Kasumi-1 (cell line): ENCODE measurements around the gene AMOT.
A peak's percentile ranks its signal among the peaks of the same experiment; 100 is the strongest.

Experiments
- DNase-seq, 2 experiments: peaks; one replicate each; lab custom pipeline; 2025; lab: John Stamatoyannopoulos, UW

AMOT gene

GRCh38 chrX:112799425-112799824, 41.2 kb downstream of the AMOT start:
- DNase-seq = no peak

- no peak for DNase-seq
Observed at GRCh38 chrX:112798736-112799135, 41.9 kb downstream of the AMOT start.

GRCh38 chrX:112789931-112790330, 50.7 kb downstream of the AMOT start:
- no peak for DNase-seq

- DNase-seq = peak; percentile 0 to 1
Observed at GRCh38 chrX:112786076-112786475, 54.6 kb downstream of the AMOT start.

GRCh38 chrX:112785344-112785743, 55.3 kb downstream of the AMOT start:
- no peak for DNase-seq

- no peak for DNase-seq
Observed at GRCh38 chrX:112784692-112785091, 55.9 kb downstream of the AMOT start.

- no peak for DNase-seq
Observed at GRCh38 chrX:112779139-112779538, 61.5 kb downstream of the AMOT start.

GRCh38 chrX:112774651-112775293, 65.9 kb downstream of the AMOT start:
- no peak for DNase-seq

- no peak for DNase-seq
Observed at GRCh38 chrX:112774142-112774541, 66.5 kb downstream of the AMOT start.

- no peak for DNase-seq
Observed at GRCh38 chrX:112769034-112769433, 71.6 kb downstream of the AMOT start.

GRCh38 chrX:112768563-112768962, 72.1 kb downstream of the AMOT start:
- no peak for DNase-seq

- DNase-seq = no peak
Observed at GRCh38 chrX:112766774-112767173, 73.9 kb downstream of the AMOT start.

GRCh38 chrX:112761242-112762207, 79.1 kb downstream of the AMOT start:
- no peak for DNase-seq

GRCh38 chrX:112760697-112761096, 79.9 kb downstream of the AMOT start:
- no peak for DNase-seq

- DNase-seq = no peak
Observed at GRCh38 chrX:112759966-112760365, 80.7 kb downstream of the AMOT start.

GRCh38 chrX:112759512-112759911, 81.1 kb downstream of the AMOT start:
- no peak for DNase-seq

- no peak for DNase-seq
Observed at GRCh38 chrX:112757946-112758345, 82.7 kb downstream of the AMOT start.

- no peak for DNase-seq
Observed at GRCh38 chrX:112753116-112753515, 87.5 kb downstream of the AMOT start.

- no peak for DNase-seq
Observed at GRCh38 chrX:112751076-112751475, 89.6 kb downstream of the AMOT start.

- DNase-seq = no peak
Observed at GRCh38 chrX:112746812-112747595, 93.6 kb downstream of the AMOT start.

- no peak for DNase-seq
Observed at GRCh38 chrX:112738347-112739033, 102.1 kb downstream of the AMOT start.

GRCh38 chrX:112736310-112736709, 104.3 kb downstream of the AMOT start:
- no peak for DNase-seq
